Endothelial cell of umbilical vein (primary cell): Measurements from ENCODE around the gene SLC16A11. TPM values are rescaled to one million over a fixed set of nuclear protein-coding genes. Genes with fewer than 3 reads are reported as not detected.

Experiments
- BruUV-seq: library from RNA; stranded (reverse); fragments of 400-500 nt; replicated peaks from 2 replicates; lab custom pipeline; 2021; lab: Mats Ljungman, UMichigan
- CTCF ChIA-PET: fragments of 300-600, 350-600 bp; sonication (Branson Sonifier 250); formaldehyde crosslinking; loops from one replicate; lab custom pipeline; 2021; ENCODE audit warnings: antibody characterized with exemption, inconsistent platforms; lab: Charles Lee
- POLR2A ChIA-PET: fragments of 300-600, 350-600 bp; sonication (Branson Sonifier 250); formaldehyde crosslinking; loops from one replicate; lab custom pipeline; 2021; ENCODE audit warnings: antibody characterized with exemption, inconsistent platforms; lab: Charles Lee
- DNase-seq: peaks from one replicate; pipeline ENCODE4 v3.0.0-alpha.2; 2011; ENCODE audit warnings: low read depth, low spot score
- FAIRE-seq: peaks from 2 replicates; lab custom pipeline; 2011; peaks lifted over from hg19 to GRCh38; lab: Jason Lieb, UNC
- H2AFZ ChIP-seq: 2 replicates; pipeline ENCODE4 v1.6.0; 2012; ENCODE audit warnings: low read depth, low read length, control low read depth, inconsistent platforms
- H3K27ac ChIP-seq: 2 replicates; pipeline ENCODE4 v1.5.1; 2011; ENCODE audit warnings: low read depth, mild to moderate bottlenecking, control low read depth, low read length, moderate library complexity; ENCODE audit not compliant: insufficient read depth
- H3K27me3 ChIP-seq, 2 experiments: 2 replicates each; pipeline versions ENCODE4 v1.6.0 to v1.6.1; 2011; ENCODE audit warnings: low read length in 2 of 2, mixed read lengths in 1 of 2; ENCODE audit not compliant: control insufficient read depth in 2 of 2, insufficient read depth in 2 of 2
- H3K36me3 ChIP-seq, 2 experiments: 2 replicates in 1 of 2; 3 replicates in 1 of 2; pipeline ENCODE4 v1.5.1; 2011; ENCODE audit warnings: low read length in 2 of 2, mild to moderate bottlenecking in 1 of 2, moderate library complexity in 1 of 2; ENCODE audit not compliant: control insufficient read depth in 2 of 2, insufficient read depth in 2 of 2; ENCODE audit errors: extremely low read depth in 1 of 2
- H3K4me1 ChIP-seq: 3 replicates; pipeline ENCODE4 v1.5.1; 2011; ENCODE audit warnings: mild to moderate bottlenecking, low read length; ENCODE audit not compliant: control insufficient read depth, insufficient read depth; ENCODE audit errors: extremely low read depth
- H3K4me2 ChIP-seq: 2 replicates; pipeline ENCODE4 v1.6.1; 2011; ENCODE audit warnings: low read length, control low read depth, mixed read lengths; ENCODE audit not compliant: insufficient read depth
- H3K4me3 ChIP-seq, 3 experiments: fragments of 200-600 bp in 1 of 3; sonication (generic), shearing (Covaris generic) in 1 of 3; replicated peaks in 1 of 3; 2 replicates each; pipeline ENCODE4 v1.5.1; 2011 to 2016; ENCODE audit warnings: control low read depth in 3 of 3, low read length in 3 of 3, mild to moderate bottlenecking in 2 of 3, inconsistent platforms in 1 of 3, low read depth in 1 of 3, moderate library complexity in 1 of 3; ENCODE audit not compliant: insufficient read depth in 1 of 3
- H3K79me2 ChIP-seq: 2 replicates; pipeline ENCODE4 v1.6.0; 2012; ENCODE audit warnings: low read length, inconsistent platforms; ENCODE audit not compliant: control insufficient read depth, insufficient read depth
- H3K9ac ChIP-seq: replicated peaks from 2 replicates; pipeline ENCODE3; 2011; ENCODE audit warnings: low read length, control low read depth; ENCODE audit not compliant: insufficient read depth; ENCODE audit errors: extremely low read depth
- H3K9me1 ChIP-seq: replicated peaks from 3 replicates; pipeline ENCODE4 v1.6.0; 2011; ENCODE audit warnings: mild to moderate bottlenecking, low read length; ENCODE audit not compliant: control insufficient read depth, insufficient read depth; ENCODE audit errors: extremely low read depth
- H3K9me3 ChIP-seq: replicated peaks from 2 replicates; pipeline ENCODE4 v1.5.1; 2012; ENCODE audit warnings: low read length, inconsistent platforms; ENCODE audit not compliant: control insufficient read depth, insufficient read depth
- H4K20me1 ChIP-seq: replicated peaks from 2 replicates; pipeline ENCODE3; 2011; ENCODE audit warnings: mild to moderate bottlenecking, low read length; ENCODE audit not compliant: control insufficient read depth, insufficient read depth; ENCODE audit errors: extremely low read depth
- CTCF ChIP-seq, 2 donors: IDR thresholded peaks; 1 replicate in 1 of 2; 2 replicates in 1 of 2; pipeline ENCODE4 v1.5.1; 2011; ENCODE audit warnings: low read length in 2 of 2, mild to moderate bottlenecking in 2 of 2, moderate library complexity in 2 of 2, control low read depth in 1 of 2, inconsistent platforms in 1 of 2, low read depth in 1 of 2; ENCODE audit not compliant: insufficient read depth in 1 of 2; ENCODE audit errors: extremely low read depth in 1 of 2
- EZH2 ChIP-seq: IDR thresholded peaks from 2 replicates; pipeline ENCODE4 v1.6.1; 2012; ENCODE audit warnings: borderline replicate concordance, low read depth, mild to moderate bottlenecking, moderate library complexity, low read length, inconsistent platforms; ENCODE audit not compliant: severe bottlenecking
- FOS ChIP-seq: IDR thresholded peaks from 2 replicates; pipeline ENCODE4 v1.6.1; 2011; ENCODE audit warnings: mild to moderate bottlenecking, low read length, moderate library complexity, borderline replicate concordance; ENCODE audit not compliant: insufficient read depth
- GATA2 ChIP-seq: IDR thresholded peaks from 2 replicates; pipeline ENCODE4 v1.7.0; 2011; ENCODE audit warnings: low read depth, mild to moderate bottlenecking, moderate library complexity, mixed read lengths, low read length; ENCODE audit not compliant: insufficient read length, insufficient read depth
- JUN ChIP-seq: IDR thresholded peaks from 2 replicates; pipeline ENCODE4 v1.6.1; 2011; ENCODE audit warnings: borderline replicate concordance, low read depth; ENCODE audit not compliant: insufficient read length, insufficient read depth
- MAX ChIP-seq: IDR thresholded peaks from 2 replicates; pipeline ENCODE4 v1.6.1; 2011; ENCODE audit not compliant: insufficient read depth, insufficient read length
- MYC ChIP-seq: IDR thresholded peaks from one replicate; pipeline ENCODE4 v1.6.1; 2011; ENCODE audit warnings: mild to moderate bottlenecking, low read depth, low read length
- POLR2A ChIP-seq: IDR thresholded peaks from 2 replicates; pipeline ENCODE4 v1.6.1; 2012; ENCODE audit warnings: low read depth, mild to moderate bottlenecking, control low read depth, low read length
- POLR2AphosphoS5 ChIP-seq: IDR thresholded peaks from 2 replicates; pipeline ENCODE4 v1.6.1; 2012; ENCODE audit warnings: low read depth, mild to moderate bottlenecking, control low read depth, low read length, moderate library complexity; ENCODE audit not compliant: insufficient read depth
- dilution Hi-C: fragments of 300-500 bp; cut with MboI; formaldehyde crosslinking; loops from one replicate; pipeline ENCODE4 v1.15.0; 2019; ENCODE audit warnings: low sequenced_read_pairs; ENCODE audit not compliant: extremely low pct_ligation_motif_present
- intact Hi-C: fragments of 100-400 bp; cut with micrococcal nuclease; formaldehyde crosslinking; loops from one replicate; pipeline ENCODE4 v1.10.0; 2022
- polyA plus RNA-seq, 4 experiments: library from polyadenylated mRNA; depleted of rRNA in 3 of 4; stranded (reverse) in 3 of 4; unstranded in 1 of 4; fragments of >200 nt; gene quantifications; 2 replicates each; pipeline versions ENCODE4 v1.2.1 to v1.2.3, GENCODE V29; 2011 to 2012; ENCODE audit warnings: missing spikeins in 1 of 4
- total RNA-seq: library from RNA; stranded (reverse); gene quantifications from 2 replicates; pipeline ENCODE4 v1.2.3, GENCODE V29; 2021

SLC16A11 gene
- total and polyA plus RNA-seq, 2 donors (not counting 3 experiments of a cell fraction or from before 2014, with no cell fraction given) = 0.95 to 1.4 TPM

GRCh38 chr17:7011415-7011814, 32.5 kb downstream of the SLC16A11 start:
- Histone ChIP-seq H3K9me1 (no peaks in the 10 kb centered on the region), H4K20me1 (no peaks in the 10 kb centered on the region), H3K4me1 (peaks cover 38% of the 10 kb centered on the region), H3K36me3 (peaks cover 0 to 3% of the 10 kb centered on the region in 2 experiments), H3K27me3 (no peaks in the 10 kb centered on the region), H2AFZ (no peak overlapping the region), H3K79me2 (peaks cover 56% of the 10 kb centered on the region), H3K4me3 (peak overlapping the region; percentile 93 to 99 (median 97)), H3K4me2 (peak overlapping the region; percentile 95), H3K9ac (peak overlapping the region; percentile 99), H3K9me3 (no peaks in the 10 kb centered on the region), H3K27ac (peak overlapping the region; percentile 99)
- dilution Hi-C loops = no loop called here
- intact Hi-C loops = loop anchor here (5.0 kb wide), 1 partner anchor 359 kb away; the partner anchor contains the start of genes C17orf100 and MED31
- FAIRE-seq (no peak), DNase-seq (no peak)
- TF ChIP-seq POLR2A (no peak), MYC (no peak), FOS (no peak), CTCF (IDR thresholded peaks at IDR 0.05; ENCODE audit: extremely low read depth in 1 of 2, insufficient read depth in 1 of 2, low read depth in 1 of 2, low read length in 2 of 2) (no peak), JUN (no peak), MAX (no peak), EZH2 (no peak), POLR2AphosphoS5 (no peak), GATA2 (no peak)
- ChIA-PET POLR2A (no interaction called here), CTCF (interaction anchor here (1.1 to 1.8 kb wide), 4 partner anchors 34 to 168 kb away, joined by 4 read pairs; no protein-coding TSS in a partner anchor)
- BruUV-seq = no TSS peak
